GM23338 (cell line): ENCODE measurements around the gene UPK1A. TPM values are rescaled to one million over a fixed set of nuclear protein-coding genes. Genes with fewer than 3 reads are reported as not detected.

ENCODE experiments used
- ATAC-seq: fragments of 200-7000 bp; cut with Tn5 transposase; 3 replicates; pipeline ENCODE4 v1.9.1; 2020
- DNase-seq: peaks from one replicate; pipeline ENCODE4 v3.0.0-alpha.2; 2015; ENCODE audit warnings: low spot score
- H2AFZ ChIP-seq: fragments of 200-600 bp; sonication (generic); 2 replicates; pipeline ENCODE4 v1.8.0; 2016; ENCODE audit warnings: antibody characterized with exemption, mild to moderate bottlenecking, moderate library complexity
- H3F3A ChIP-seq: fragments of 200-600 bp; sonication (generic); replicated peaks from 2 replicates; pipeline ENCODE4 v1.8.0; 2017; ENCODE audit warnings: antibody characterized with exemption, mixed run types, low read depth
- H3K27ac ChIP-seq: fragments of 200-600 bp; sonication (generic); 2 replicates; pipeline ENCODE4 v1.6.1; 2016; ENCODE audit warnings: low read depth
- H3K27me3 ChIP-seq: fragments of 200-600 bp; sonication (generic); 2 replicates; pipeline ENCODE4 v1.8.0; 2016; ENCODE audit warnings: mild to moderate bottlenecking, mixed run types, moderate library complexity; ENCODE audit not compliant: insufficient read depth
- H3K36me3 ChIP-seq: fragments of 200-600 bp; sonication (generic); 2 replicates; pipeline ENCODE4 v1.8.0; 2016; ENCODE audit warnings: mild to moderate bottlenecking; ENCODE audit not compliant: insufficient read depth
- H3K4me1 ChIP-seq: fragments of 200-600 bp; sonication (generic); 2 replicates; pipeline ENCODE4 v1.8.0; 2016; ENCODE audit warnings: mild to moderate bottlenecking, moderate library complexity; ENCODE audit not compliant: insufficient read depth
- H3K4me2 ChIP-seq: fragments of 200-600 bp; sonication (generic); 2 replicates; pipeline ENCODE4 v1.7.1; 2017; ENCODE audit warnings: mixed run types
- H3K4me3 ChIP-seq: fragments of 200-600 bp; sonication (generic); 2 replicates; pipeline ENCODE4 v1.6.1; 2016; ENCODE audit warnings: mixed run types
- H3K79me2 ChIP-seq: fragments of 200-600 bp; sonication (generic); replicated peaks from 2 replicates; pipeline ENCODE4 v1.8.0; 2017; ENCODE audit warnings: mild to moderate bottlenecking; ENCODE audit not compliant: insufficient read depth
- H3K9me2 ChIP-seq: fragments of 200-600 bp; sonication (generic); 2 replicates; pipeline ENCODE4 v1.8.0; 2017; ENCODE audit not compliant: insufficient read depth
- H4K20me1 ChIP-seq: fragments of 200-600 bp; sonication (generic); replicated peaks from 2 replicates; pipeline ENCODE4 v1.8.0; 2017; ENCODE audit warnings: mild to moderate bottlenecking; ENCODE audit not compliant: insufficient read depth
- H3K27ac Mint-ChIP-seq: 2 replicates; pipeline ENCODE4 v1.8.0; 2020; ENCODE audit warnings: inconsistent platforms, mild to moderate bottlenecking, moderate library complexity, mixed read lengths
- H3K27me3 Mint-ChIP-seq: 3 replicates; pipeline ENCODE4 v1.8.0; 2022; ENCODE audit warnings: low read depth, mild to moderate bottlenecking, moderate library complexity, mixed read lengths, inconsistent platforms; ENCODE audit not compliant: insufficient read depth, poor library complexity
- H3K36me3 Mint-ChIP-seq: 3 replicates; pipeline ENCODE4 v1.8.0; 2021; ENCODE audit warnings: low read depth, mild to moderate bottlenecking, inconsistent platforms, moderate library complexity, mixed read lengths
- H3K4me1 Mint-ChIP-seq: 3 replicates; pipeline ENCODE4 v1.8.0; 2020; ENCODE audit warnings: mild to moderate bottlenecking, inconsistent platforms, mixed read lengths
- H3K4me3 Mint-ChIP-seq: 3 replicates; pipeline ENCODE4 v1.8.0; 2021; ENCODE audit warnings: moderate library complexity, mild to moderate bottlenecking, inconsistent platforms, mixed read lengths
- H3K9me3 Mint-ChIP-seq: 3 replicates; pipeline ENCODE4 v1.8.0; 2020; ENCODE audit warnings: moderate library complexity, mild to moderate bottlenecking, inconsistent platforms, mixed read lengths
- CREB1 ChIP-seq: fragments of 250-450 bp; sonication (Bioruptor Pico); IDR thresholded peaks from 2 replicates; pipeline ENCODE4 v1.5.0; 2020; ENCODE audit warnings: low read depth, mild to moderate bottlenecking, moderate library complexity
- CTCF ChIP-seq, 2 experiments: fragments of 200-600 bp in 1 of 2; sonication (generic) in 1 of 2; conservative IDR thresholded peaks; 2 replicates each; pipeline versions ENCODE4 v1.5.1 to v1.6.1; 2016 to 2017; ENCODE audit warnings: antibody characterized with exemption in 2 of 2, low read depth in 2 of 2, mild to moderate bottlenecking in 2 of 2, moderate library complexity in 1 of 2
- EZH2 ChIP-seq: fragments of 200-600 bp; sonication (generic); IDR thresholded peaks from one replicate; pipeline ENCODE4 v1.8.0; 2017; ENCODE audit warnings: antibody characterized with exemption, mild to moderate bottlenecking, low read depth; ENCODE audit not compliant: unreplicated experiment
- REST ChIP-seq: IDR thresholded peaks from one replicate; pipeline ENCODE4 v1.6.1; 2018; ENCODE audit warnings: antibody characterized with exemption; ENCODE audit not compliant: unreplicated experiment
- ZNF114 ChIP-seq: fragments of 250-450 bp; sonication (Bioruptor Pico); IDR thresholded peaks from 2 replicates; pipeline ENCODE4 v1.5.0; 2020; ENCODE audit warnings: mild to moderate bottlenecking, moderate library complexity
- ZNF331 ChIP-seq: fragments of 250-450 bp; sonication (Bioruptor Pico); IDR thresholded peaks from 2 replicates; pipeline ENCODE4 v1.5.0; 2020; ENCODE audit warnings: low read depth, mild to moderate bottlenecking, moderate library complexity
- polyA plus RNA-seq: library from polyadenylated mRNA; unstranded; fragments of >200 nt; fragmentation: Nextera tagmentation; extraction: Ambion mirVana; gene quantifications from 2 replicates; pipeline ENCODE4 v1.2.1, GENCODE V29; 2016
- total RNA-seq: library from RNA; depleted of rRNA; stranded (reverse); fragments of >200 nt; shearing (Covaris generic); gene quantifications from 2 replicates; pipeline ENCODE4 v1.2.3, GENCODE V29; 2014

The UPK1A gene
- total and polyA plus RNA-seq, 2 experiments from 2014 or later, result 0.42 to 1.5 TPM

DNA sequence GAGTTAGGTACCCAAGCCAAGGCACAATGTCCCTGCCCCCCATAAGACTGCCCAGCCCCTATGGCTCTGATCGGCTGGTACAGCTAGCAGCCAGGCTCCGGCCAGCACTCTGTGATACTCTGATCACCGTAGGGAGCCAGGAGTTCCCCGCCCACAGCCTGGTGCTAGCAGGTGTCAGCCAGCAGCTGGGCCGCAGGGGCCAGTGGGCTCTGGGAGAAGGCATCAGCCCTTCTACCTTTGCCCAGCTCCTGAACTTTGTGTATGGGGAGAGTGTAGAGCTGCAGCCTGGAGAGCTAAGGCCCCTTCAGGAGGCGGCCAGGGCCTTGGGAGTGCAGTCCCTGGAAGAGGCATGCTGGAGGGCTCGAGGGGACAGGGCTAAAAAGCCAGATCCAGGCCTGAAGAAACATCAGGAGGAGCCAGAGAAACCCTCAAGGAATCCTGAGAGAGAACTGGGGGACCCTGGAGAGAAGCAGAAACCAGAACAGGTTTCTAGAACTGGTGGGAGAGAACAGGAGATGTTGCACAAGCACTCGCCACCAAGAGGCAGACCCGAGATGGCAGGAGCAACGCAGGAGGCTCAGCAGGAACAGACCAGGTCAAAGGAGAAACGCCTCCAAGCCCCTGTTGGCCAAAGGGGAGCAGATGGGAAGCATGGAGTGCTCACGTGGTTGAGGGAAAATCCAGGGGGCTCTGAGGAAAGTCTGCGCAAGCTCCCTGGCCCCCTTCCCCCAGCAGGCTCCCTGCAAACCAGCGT is 48.5 kb downstream of the UPK1A start:
- DNase-seq, result peak; percentile 68
- no peak overlapping the region for H2AFZ ChIP-seq
- no peak overlapping the region for H3K27ac ChIP-seq
- no peak for ATAC-seq
- peak overlapping the region; percentile 85; the same call in 1 of the 2 replicates for H3K4me3 ChIP-seq
- H3K9me3 Mint-ChIP-seq, result no peaks in the 10 kb centered on the region
- H4K20me1 ChIP-seq, result peaks cover 11% of the 10 kb centered on the region
- H3K27me3 ChIP-seq, result no peaks in the 10 kb centered on the region
- no peaks in the 10 kb centered on the region for H3K36me3 ChIP-seq
- H3K4me2 ChIP-seq, result peak overlapping the region; percentile 99
- peaks cover 54% of the 10 kb centered on the region for H3K4me1 Mint-ChIP-seq
- peaks cover 10% of the 10 kb centered on the region; the same call in 1 of the 2 replicates for H3F3A ChIP-seq
- TF ChIP-seq REST (no peak), CTCF (conservative IDR thresholded peaks at IDR 0.05; ENCODE audit: low read depth in 2 of 2) (peak; percentile 14 to 32; a peak in 2 of 4 replicates)
- H3K4me3 Mint-ChIP-seq, result peak overlapping the region; percentile 88
- peaks cover 28% of the 10 kb centered on the region for H3K27me3 Mint-ChIP-seq
- H3K27ac Mint-ChIP-seq, result no peak overlapping the region
- peaks cover 48% of the 10 kb centered on the region for H3K4me1 ChIP-seq
- peaks cover 16% of the 10 kb centered on the region for H3K79me2 ChIP-seq
- H3K9me2 ChIP-seq, result no peaks in the 10 kb centered on the region
- peaks cover 3% of the 10 kb centered on the region; the same call in 1 of the 3 replicates for H3K36me3 Mint-ChIP-seq

- Mint-ChIP-seq H3K36me3 (peaks cover 7% of the 10 kb centered on the region), H3K9me3 (no peaks in the 10 kb centered on the region; the same call in 2 of the 3 replicates), H3K4me3 (peak overlapping the region; percentile 88), H3K4me1 (peaks cover 53% of the 10 kb centered on the region), H3K27me3 (peaks cover 30% of the 10 kb centered on the region), H3K27ac (no peak overlapping the region)
- H3K27me3 ChIP-seq, result no peaks in the 10 kb centered on the region
- ATAC-seq, result no peak
- H3F3A ChIP-seq, result peaks cover 10% of the 10 kb centered on the region; the same call in 1 of the 2 replicates
- no peaks in the 10 kb centered on the region for H3K36me3 ChIP-seq
- H4K20me1 ChIP-seq, result peaks cover 11% of the 10 kb centered on the region
- H3K4me1 ChIP-seq, result peaks cover 47% of the 10 kb centered on the region
- H3K4me2 ChIP-seq, result peak overlapping the region; percentile 99
- peaks cover 21% of the 10 kb centered on the region for H3K79me2 ChIP-seq
- no peak overlapping the region for H2AFZ ChIP-seq
- H3K9me2 ChIP-seq, result no peaks in the 10 kb centered on the region
- H3K27ac ChIP-seq, result no peak overlapping the region
- peak overlapping the region; percentile 85 for H3K4me3 ChIP-seq
- no peak for DNase-seq
- TF ChIP-seq EZH2 (no peak), ZNF114 (CRISPR knock-in tag) (no peak), CTCF (conservative IDR thresholded peaks at IDR 0.05; ENCODE audit: low read depth in 2 of 2) (no peak), CREB1 (no peak), ZNF331 (CRISPR knock-in tag) (no peak)
Measured at GRCh38 chr19:35715355-35715809, 49.1 kb downstream of the UPK1A start.
